IMR-90 (cell line): ENCODE measurements around the gene CDK17. TPM values are rescaled to one million over a fixed set of nuclear protein-coding genes. Genes with fewer than 3 reads are reported as not detected.

Experiments used
- ATAC-seq: fragments of 200-7000 bp; cut with Tn5 transposase; 2 replicates; pipeline ENCODE4 v1.9.1; 2020; ENCODE audit warnings: low read depth, mild to moderate bottlenecking, moderate library complexity
- BruUV-seq: library from RNA; stranded (reverse); fragments of 400-500 nt; replicated peaks from 2 replicates; lab custom pipeline; 2021; lab: Mats Ljungman, UMichigan
- CTCF ChIA-PET: fragments of 300-600 bp; formaldehyde crosslinking; extraction: SDS; loops from one replicate; lab custom pipeline; 2021; ENCODE audit warnings: antibody characterized with exemption; lab: Yijun Ruan, JAX
- POLR2A ChIA-PET: fragments of 300-600 bp; sonication (Branson Sonifier 250); formaldehyde crosslinking; loops from one replicate; lab custom pipeline; 2022; ENCODE audit warnings: antibody characterized with exemption; ENCODE audit not compliant: unreplicated experiment; lab: Charles Lee
- DNase-seq: peaks from one replicate; pipeline ENCODE4 v3.0.0; 2013
- H2AFZ ChIP-seq: replicated peaks from 2 replicates; pipeline ENCODE3; 2013; ENCODE audit warnings: low read length, mild to moderate bottlenecking; ENCODE audit not compliant: poor library complexity
- H2AK5ac ChIP-seq: 2 replicates; pipeline ENCODE4 v1.6.1; 2013; ENCODE audit warnings: low read depth, low read length, inconsistent platforms
- H2AK9ac ChIP-seq: replicated peaks from 2 replicates; pipeline ENCODE3; 2013; ENCODE audit warnings: mild to moderate bottlenecking, low read depth, low read length, moderate library complexity; ENCODE audit not compliant: poor library complexity
- H2BK120ac ChIP-seq: 2 replicates; pipeline ENCODE4 v1.6.1; 2013; ENCODE audit warnings: low read depth, low read length, inconsistent platforms
- H2BK15ac ChIP-seq: 3 replicates; pipeline ENCODE4 v1.6.1; 2013; ENCODE audit warnings: low read depth, low read length, inconsistent platforms
- H2BK20ac ChIP-seq: 2 replicates; pipeline ENCODE4 v1.6.1; 2013; ENCODE audit warnings: low read depth, mild to moderate bottlenecking, inconsistent platforms, low read length, moderate library complexity
- H2BK5ac ChIP-seq: 2 replicates; pipeline ENCODE4 v1.6.1; 2013; ENCODE audit warnings: mild to moderate bottlenecking, low read depth, low read length, inconsistent platforms; ENCODE audit not compliant: poor library complexity, severe bottlenecking
- H3K14ac ChIP-seq: replicated peaks from 2 replicates; pipeline ENCODE4 v1.6.1; 2013; ENCODE audit warnings: low read depth, low read length, inconsistent platforms
- H3K18ac ChIP-seq: 2 replicates; pipeline ENCODE4 v1.6.1; 2013; ENCODE audit warnings: low read depth, low read length, control low read depth
- H3K23ac ChIP-seq: 2 replicates; pipeline ENCODE4 v1.6.1; 2013; ENCODE audit warnings: low read depth, low read length, inconsistent platforms
- H3K27ac ChIP-seq: 2 replicates; pipeline ENCODE4 v1.5.1; 2013; ENCODE audit warnings: mild to moderate bottlenecking, control low read depth, low read length; ENCODE audit not compliant: insufficient read depth
- H3K27me3 ChIP-seq: 2 replicates; pipeline ENCODE4 v1.6.1; 2013; ENCODE audit warnings: low read length; ENCODE audit not compliant: control insufficient read depth, insufficient read depth
- H3K36me3 ChIP-seq: 2 replicates; pipeline ENCODE4 v1.6.1; 2013; ENCODE audit warnings: low read length, mixed read lengths; ENCODE audit not compliant: control insufficient read depth, insufficient read depth
- H3K4ac ChIP-seq: 2 replicates; pipeline ENCODE4 v1.6.1; 2013; ENCODE audit warnings: low read depth, low read length, inconsistent platforms
- H3K4me1 ChIP-seq: 2 replicates; pipeline ENCODE4 v1.6.1; 2013; ENCODE audit warnings: low read length, mixed read lengths; ENCODE audit not compliant: control insufficient read depth, insufficient read depth
- H3K4me2 ChIP-seq: 2 replicates; pipeline ENCODE4 v1.6.1; 2013; ENCODE audit warnings: low read depth, mild to moderate bottlenecking, control low read depth, low read length, moderate library complexity
- H3K4me3 ChIP-seq: 2 replicates; pipeline ENCODE4 v1.5.1; 2013; ENCODE audit warnings: low read depth, mild to moderate bottlenecking, control low read depth, low read length, moderate library complexity; ENCODE audit not compliant: insufficient read depth
- H3K56ac ChIP-seq: 2 replicates; pipeline ENCODE4 v1.6.1; 2013; ENCODE audit warnings: low read length, inconsistent platforms; ENCODE audit not compliant: insufficient read depth; ENCODE audit errors: extremely low read depth
- H3K79me1 ChIP-seq, 2 experiments: 2 replicates each; pipeline ENCODE4 v1.6.1; 2013; ENCODE audit warnings: low read length in 2 of 2, inconsistent platforms in 1 of 2, low read depth in 1 of 2
- H3K9ac ChIP-seq: 2 replicates; pipeline ENCODE4 v1.6.1; 2013; ENCODE audit warnings: low read depth, low read length, control low read depth
- H3K9me1 ChIP-seq: 2 replicates; pipeline ENCODE4 v1.6.1; 2013; ENCODE audit warnings: low read length, inconsistent platforms; ENCODE audit not compliant: insufficient read depth
- H3K9me3 ChIP-seq: 2 replicates; pipeline ENCODE4 v1.6.1; 2013; ENCODE audit warnings: low read length; ENCODE audit not compliant: control insufficient read depth, insufficient read depth
- H4K20me1 ChIP-seq: 2 replicates; pipeline ENCODE4 v1.6.1; 2013; ENCODE audit warnings: low read length, inconsistent platforms; ENCODE audit not compliant: insufficient read depth
- H4K5ac ChIP-seq: 2 replicates; pipeline ENCODE4 v1.6.1; 2013; ENCODE audit warnings: mild to moderate bottlenecking, low read depth, low read length, control low read depth
- H4K8ac ChIP-seq, 2 experiments: 2 replicates each; pipeline ENCODE4 v1.6.1; 2013; ENCODE audit warnings: low read depth in 2 of 2, low read length in 2 of 2, control low read depth in 1 of 2, inconsistent platforms in 1 of 2
- H4K91ac ChIP-seq: 2 replicates; pipeline ENCODE4 v1.6.1; 2013; ENCODE audit warnings: low read depth, low read length, inconsistent platforms; ENCODE audit not compliant: insufficient read depth
- BHLHE40 ChIP-seq: fragments of 150-350 bp; IDR thresholded peaks from 2 replicates; pipeline ENCODE4 v1.6.1; 2016; ENCODE audit warnings: mild to moderate bottlenecking, low read depth, low read length
- CEBPB ChIP-seq: IDR thresholded peaks from 2 replicates; pipeline ENCODE4 v1.6.1; 2012; ENCODE audit warnings: low read depth, low read length, improper control_type of control experiment
- CHD1 ChIP-seq: IDR thresholded peaks from 2 replicates; pipeline ENCODE4 v1.6.1; 2012; ENCODE audit warnings: low read depth, low read length, improper control_type of control experiment
- FOS ChIP-seq: fragments of 150-350 bp; IDR thresholded peaks from 2 replicates; pipeline ENCODE4 v1.6.1; 2016; ENCODE audit warnings: low read depth, low read length
- MAFK ChIP-seq: IDR thresholded peaks from 2 replicates; pipeline ENCODE4 v1.6.1; 2012; ENCODE audit warnings: low read depth, low read length, improper control_type of control experiment
- MAZ ChIP-seq: IDR thresholded peaks from 2 replicates; pipeline ENCODE4 v1.6.1; 2012; ENCODE audit warnings: low read depth, mild to moderate bottlenecking, low read length, improper control_type of control experiment, moderate library complexity, borderline replicate concordance
- MXI1 ChIP-seq: IDR thresholded peaks from 2 replicates; pipeline ENCODE4 v1.6.1; 2012; ENCODE audit warnings: low read depth, mild to moderate bottlenecking, low read length, moderate library complexity, borderline replicate concordance
- NFE2L2 ChIP-seq: fragments of 150-350 bp; IDR thresholded peaks from 2 replicates; pipeline ENCODE4 v1.6.1; 2016; ENCODE audit warnings: low read depth, mild to moderate bottlenecking, low read length
- POLR2A ChIP-seq: IDR thresholded peaks from 2 replicates; pipeline ENCODE4 v1.6.1; 2012; ENCODE audit warnings: mild to moderate bottlenecking, low read depth, low read length
- RAD21 ChIP-seq: IDR thresholded peaks from 2 replicates; pipeline ENCODE4 v1.6.1; 2012; ENCODE audit warnings: low read length, improper control_type of control experiment
- RCOR1 ChIP-seq: IDR thresholded peaks from 2 replicates; pipeline ENCODE4 v1.6.1; 2012; ENCODE audit warnings: mild to moderate bottlenecking, low read length, improper control_type of control experiment; ENCODE audit not compliant: insufficient replicate concordance
- RFX5 ChIP-seq: IDR thresholded peaks from 2 replicates; pipeline ENCODE4 v1.8.0; 2012; ENCODE audit warnings: low read depth, mild to moderate bottlenecking, low read length, moderate library complexity
- SMC3 ChIP-seq: fragments of 150-350 bp; IDR thresholded peaks from 2 replicates; pipeline ENCODE4 v1.6.1; 2016; ENCODE audit warnings: low read depth, mild to moderate bottlenecking, antibody characterized with exemption, low read length, moderate library complexity
- dilution Hi-C: fragments of 300-500 bp; cut with HindIII; formaldehyde crosslinking; loops from one replicate; pipeline ENCODE4 v1.14.3; 2018; ENCODE audit warnings: low sequenced_read_pairs; ENCODE audit not compliant: unreplicated experiment
- in situ Hi-C: fragments of 300-500 bp; cut with MboI; formaldehyde crosslinking; loops from 3 replicates; pipeline ENCODE4 v1.14.3; 2019; ENCODE audit warnings: low sequenced_read_pairs, inconsistent platforms, mixed read lengths
- intact Hi-C: fragments of 100-400 bp; cut with micrococcal nuclease; formaldehyde crosslinking; loops from 2 replicates; pipeline ENCODE4 v1.10.0; 2022
- polyA plus RNA-seq, 3 experiments: library from polyadenylated mRNA; depleted of rRNA; stranded (reverse); fragments of >200 nt; gene quantifications; 2 replicates each; pipeline ENCODE4 v1.2.3, GENCODE V29; 2012; ENCODE audit warnings: low replicate concordance in 1 of 3
- total RNA-seq: library from RNA; depleted of rRNA; stranded (reverse); fragments of >200 nt; gene quantifications from 2 replicates; pipeline ENCODE4 v1.2.3, GENCODE V29; 2012
- TF ChIP-seq, protein P1 (sequence below): fragments of 150-350 bp; IDR thresholded peaks from 2 replicates; pipeline ENCODE4 v1.6.1; 2016; ENCODE audit warnings: low read depth, mild to moderate bottlenecking, low read length, moderate library complexity, borderline replicate concordance
- TF ChIP-seq, protein P2 (sequence below): conservative IDR thresholded peaks from 2 replicates; pipeline ENCODE4 v1.5.1; 2012; ENCODE audit warnings: mild to moderate bottlenecking, low read depth, low read length, improper control_type of control experiment
- TF ChIP-seq, protein P3 (sequence below): fragments of 150-350 bp; IDR thresholded peaks from 2 replicates; pipeline ENCODE4 v1.6.1; 2017; ENCODE audit warnings: mild to moderate bottlenecking, antibody characterized with exemption, low read length, low read depth

The CDK17 gene
- total and polyA plus RNA-seq, 2 of the 4 experiments (the other 2 are of a cell fraction), result 14.5 to 50.2 TPM

DNA sequence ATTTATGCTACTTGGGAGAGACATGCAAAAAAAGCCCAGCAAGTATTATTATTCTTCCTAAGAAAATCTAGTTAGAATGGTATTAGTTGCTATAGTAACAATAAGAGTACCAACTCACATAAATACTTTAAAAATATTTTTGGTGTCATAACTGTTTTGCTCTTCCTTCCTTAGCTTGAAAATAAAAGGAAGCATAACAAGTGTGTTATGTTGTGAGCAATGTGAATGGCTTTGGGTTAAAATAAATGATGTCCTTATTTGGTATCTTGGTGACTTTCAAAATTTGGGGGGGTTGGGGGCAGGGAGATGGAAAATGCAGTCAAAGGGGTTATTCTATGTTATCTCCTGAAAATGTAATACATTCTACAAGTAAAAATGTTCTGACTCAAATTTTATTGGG lies 115.1 kb downstream of the CDK17 start:
- no peak overlapping the region for H2BK120ac ChIP-seq
- H2BK5ac ChIP-seq, result no peak overlapping the region
- intact Hi-C loops (no loop called here), in situ Hi-C loops (no loop called here), dilution Hi-C loops (no loop called here)
- no peaks in the 10 kb centered on the region for H3K9me3 ChIP-seq
- no peak overlapping the region for H4K91ac ChIP-seq
- no peak overlapping the region for H2BK20ac ChIP-seq
- no peak overlapping the region for H4K5ac ChIP-seq
- no peaks in the 10 kb centered on the region for H3K27me3 ChIP-seq
- H3K4ac ChIP-seq, result no peak overlapping the region
- 0 out of 2 replicates have a peak, but pooled peaks cover 2% of the 10 kb centered on the region for H3K4me1 ChIP-seq
- H3K27ac ChIP-seq, result no peak overlapping the region
- BruUV-seq, result no TSS peak
- peaks cover 43% of the 10 kb centered on the region for H3K36me3 ChIP-seq
- DNase-seq (no peak), ATAC-seq (no peak)
- H3K9ac ChIP-seq, result no peak overlapping the region
- H3K4me3 ChIP-seq, result no peak overlapping the region
- no peak overlapping the region for H3K14ac ChIP-seq
- H2AK5ac ChIP-seq, result no peak overlapping the region
- peaks cover 3 to 18% of the 10 kb centered on the region in 2 experiments for H3K79me1 ChIP-seq
- H2BK15ac ChIP-seq, result no peak overlapping the region
- H3K56ac ChIP-seq, result no peak overlapping the region
- H2AFZ ChIP-seq, result no peak overlapping the region
- no peak overlapping the region for H3K4me2 ChIP-seq
- H3K23ac ChIP-seq, result no peak overlapping the region
- no peaks in the 10 kb centered on the region for H4K20me1 ChIP-seq
- H3K9me1 ChIP-seq, result peaks cover 3% of the 10 kb centered on the region
- ChIA-PET POLR2A (no interaction called here), CTCF (no interaction called here)
- no peak overlapping the region for H4K8ac ChIP-seq
- H2AK9ac ChIP-seq, result no peak overlapping the region
- TF ChIP-seq RAD21 (no peak), RFX5 (no peak), FOS (no peak), MXI1 (no peak), MAFK (no peak), CEBPB (no peak), NFE2L2 (no peak), SMC3 (no peak), MAZ (no peak), BHLHE40 (no peak), CHD1 (no peak), RCOR1 (no peak), POLR2A (no peak)
- TF ChIP-seq, protein P1, sequence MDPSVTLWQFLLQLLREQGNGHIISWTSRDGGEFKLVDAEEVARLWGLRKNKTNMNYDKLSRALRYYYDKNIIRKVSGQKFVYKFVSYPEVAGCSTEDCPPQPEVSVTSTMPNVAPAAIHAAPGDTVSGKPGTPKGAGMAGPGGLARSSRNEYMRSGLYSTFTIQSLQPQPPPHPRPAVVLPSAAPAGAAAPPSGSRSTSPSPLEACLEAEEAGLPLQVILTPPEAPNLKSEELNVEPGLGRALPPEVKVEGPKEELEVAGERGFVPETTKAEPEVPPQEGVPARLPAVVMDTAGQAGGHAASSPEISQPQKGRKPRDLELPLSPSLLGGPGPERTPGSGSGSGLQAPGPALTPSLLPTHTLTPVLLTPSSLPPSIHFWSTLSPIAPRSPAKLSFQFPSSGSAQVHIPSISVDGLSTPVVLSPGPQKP, result no peak
- TF ChIP-seq, protein P2, sequence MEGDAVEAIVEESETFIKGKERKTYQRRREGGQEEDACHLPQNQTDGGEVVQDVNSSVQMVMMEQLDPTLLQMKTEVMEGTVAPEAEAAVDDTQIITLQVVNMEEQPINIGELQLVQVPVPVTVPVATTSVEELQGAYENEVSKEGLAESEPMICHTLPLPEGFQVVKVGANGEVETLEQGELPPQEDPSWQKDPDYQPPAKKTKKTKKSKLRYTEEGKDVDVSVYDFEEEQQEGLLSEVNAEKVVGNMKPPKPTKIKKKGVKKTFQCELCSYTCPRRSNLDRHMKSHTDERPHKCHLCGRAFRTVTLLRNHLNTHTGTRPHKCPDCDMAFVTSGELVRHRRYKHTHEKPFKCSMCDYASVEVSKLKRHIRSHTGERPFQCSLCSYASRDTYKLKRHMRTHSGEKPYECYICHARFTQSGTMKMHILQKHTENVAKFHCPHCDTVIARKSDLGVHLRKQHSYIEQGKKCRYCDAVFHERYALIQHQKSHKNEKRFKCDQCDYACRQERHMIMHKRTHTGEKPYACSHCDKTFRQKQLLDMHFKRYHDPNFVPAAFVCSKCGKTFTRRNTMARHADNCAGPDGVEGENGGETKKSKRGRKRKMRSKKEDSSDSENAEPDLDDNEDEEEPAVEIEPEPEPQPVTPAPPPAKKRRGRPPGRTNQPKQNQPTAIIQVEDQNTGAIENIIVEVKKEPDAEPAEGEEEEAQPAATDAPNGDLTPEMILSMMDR, result no peak
- TF ChIP-seq, protein P3, sequence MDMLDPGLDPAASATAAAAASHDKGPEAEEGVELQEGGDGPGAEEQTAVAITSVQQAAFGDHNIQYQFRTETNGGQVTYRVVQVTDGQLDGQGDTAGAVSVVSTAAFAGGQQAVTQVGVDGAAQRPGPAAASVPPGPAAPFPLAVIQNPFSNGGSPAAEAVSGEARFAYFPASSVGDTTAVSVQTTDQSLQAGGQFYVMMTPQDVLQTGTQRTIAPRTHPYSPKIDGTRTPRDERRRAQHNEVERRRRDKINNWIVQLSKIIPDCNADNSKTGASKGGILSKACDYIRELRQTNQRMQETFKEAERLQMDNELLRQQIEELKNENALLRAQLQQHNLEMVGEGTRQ, result no peak
- H3K18ac ChIP-seq, result no peak overlapping the region
